NT2/D1 (cell line): ENCODE results near the gene EXOC6.

Experiments used
- YY1 ChIP-seq: IDR thresholded peaks from 2 replicates; pipeline ENCODE4 v1.6.1; 2011; ENCODE audit not compliant: insufficient read length, insufficient read depth
- ZNF274 ChIP-seq: IDR thresholded peaks from 2 replicates; pipeline ENCODE4 v1.6.1; 2011; ENCODE audit warnings: mild to moderate bottlenecking, low read depth, low read length

DNA sequence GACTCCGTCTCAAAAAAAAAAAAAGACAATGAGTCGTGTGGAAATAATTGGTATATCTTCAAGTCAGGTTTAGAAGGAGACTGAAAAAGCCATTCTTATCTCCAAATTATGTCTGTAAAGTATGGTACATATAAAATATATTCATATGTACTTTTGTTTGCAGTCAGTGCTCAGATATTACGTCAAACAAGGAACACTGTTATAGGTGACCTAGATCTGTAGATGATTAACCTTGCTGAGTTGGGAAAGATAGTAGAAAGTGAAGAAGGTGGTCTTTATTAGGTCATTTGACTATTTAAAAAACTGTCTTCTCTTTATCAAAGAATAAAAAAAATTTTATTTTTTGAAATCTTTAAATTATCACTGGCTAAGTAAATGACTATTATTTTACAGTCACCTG is 167.4 kb downstream of the EXOC6 start:
- TF ChIP-seq ZNF274 (no peak), YY1 (no peak)
